Hematopoietic multipotent progenitor cell treated with erythropoietin and hydrocortisone succinate and interleukin-3 and kit ligand, for 17 days (in vitro differentiated cells): ENCODE measurements around the gene ZNF865.

Experiments
- DNase-seq: peaks from one replicate; pipeline ENCODE4 v3.0.0-alpha.2; 2015; ENCODE audit warnings: low spot score

Gene ZNF865

GRCh38 chr19:55586976-55587668 lies 18.3 kb upstream of the ZNF865 start:
- peak; percentile 89 for DNase-seq

GRCh38 chr19:55588738-55589137 lies 16.7 kb upstream of the ZNF865 start:
- DNase-seq: no peak

- no peak for DNase-seq
Observed at GRCh38 chr19:55590109-55590508, 15.3 kb upstream of the ZNF865 start.

GRCh38 chr19:55590617-55591016 lies 14.8 kb upstream of the ZNF865 start:
- DNase-seq: peak; percentile 61

- DNase-seq: no peak
Observed at GRCh38 chr19:55591555-55591954, 13.9 kb upstream of the ZNF865 start.

- DNase-seq: no peak
Observed at GRCh38 chr19:55592391-55593090, 12.9 kb upstream of the ZNF865 start.

GRCh38 chr19:55593096-55593772 lies 12.2 kb upstream of the ZNF865 start:
- no peak for DNase-seq

- DNase-seq: no peak
Observed at GRCh38 chr19:55594996-55595545, 10.4 kb upstream of the ZNF865 start.

- DNase-seq: no peak
Observed at GRCh38 chr19:55596304-55596703, 9.1 kb upstream of the ZNF865 start.

GRCh38 chr19:55597501-55597921 lies 7.9 kb upstream of the ZNF865 start:
- DNase-seq: no peak

GRCh38 chr19:55598034-55598433 lies 7.4 kb upstream of the ZNF865 start:
- DNase-seq: no peak

GRCh38 chr19:55598719-55599467 lies 6.6 kb upstream of the ZNF865 start:
- DNase-seq: peak; percentile 97

- DNase-seq: peak; percentile 95
Observed at GRCh38 chr19:55599468-55599841, 6.0 kb upstream of the ZNF865 start, which contains the start of gene FIZ1. Gene FIZ1 (minus strand): TSS chr19:55599517. CDS start chr19:55597865, 1,652 bp downstream.

- no peak for DNase-seq
Observed at GRCh38 chr19:55599842-55600661, 5.4 kb upstream of the ZNF865 start, which contains the start of gene ZNF524. Gene ZNF524 (plus strand): TSS chr19:55600288. CDS start chr19:55602113, 1,825 bp downstream.

GRCh38 chr19:55600662-55601028 lies 4.8 kb upstream of the ZNF865 start:
- no peak for DNase-seq

- DNase-seq: peak; percentile 15
Observed at GRCh38 chr19:55601084-55601483, 4.4 kb upstream of the ZNF865 start.

- no peak for DNase-seq
Observed at GRCh38 chr19:55602104-55603001, 3.1 kb upstream of the ZNF865 start.

GRCh38 chr19:55603115-55603514 lies 2.3 kb upstream of the ZNF865 start:
- no peak for DNase-seq

- peak; percentile 21 for DNase-seq
Observed at GRCh38 chr19:55603581-55604292, 1.7 kb upstream of the ZNF865 start.
